GM12878 (cell line): Measurements from ENCODE around the gene FBLN5. TPM values are rescaled to one million over a fixed set of nuclear protein-coding genes. Genes with fewer than 3 reads are reported as not detected.
A peak's percentile ranks its signal among the peaks of the same experiment; 100 is the strongest.

Experiments used
- ATAC-seq: fragments of 200-7000 bp; cut with Tn5 transposase; 3 replicates; pipeline ENCODE4 v1.9.1; 2020; ENCODE audit warnings: mild to moderate bottlenecking, moderate library complexity
- BruUV-seq: library from RNA; stranded (reverse); fragments of 400-500 nt; replicated peaks from 2 replicates; lab custom pipeline; 2021; lab: Mats Ljungman, UMichigan
- CTCF ChIA-PET: fragments of 300-600 bp; sonication (Branson Sonifier 250); formaldehyde crosslinking; extraction: SDS; loops from one replicate; lab custom pipeline; 2021; ENCODE audit warnings: inconsistent platforms; lab: Yijun Ruan, JAX
- POLR2A ChIA-PET: fragments of 350-600 bp; formaldehyde crosslinking; extraction: SDS; loops from one replicate; lab custom pipeline; 2021; ENCODE audit warnings: inconsistent platforms; lab: Charles Lee
- RAD21 ChIA-PET: fragments of 300-600 bp; sonication (Branson Sonifier 250); formaldehyde crosslinking; loops from one replicate; lab custom pipeline; 2023; ENCODE audit warnings: antibody characterized with exemption; ENCODE audit not compliant: unreplicated experiment; lab: Charles Lee
- SMC1A ChIA-PET: fragments of 300-600 bp; sonication (Branson Sonifier 250); formaldehyde crosslinking; loops from one replicate; lab custom pipeline; 2023; ENCODE audit not compliant: unreplicated experiment, uncharacterized antibody; lab: Charles Lee
- DNase-seq: peaks from one replicate; pipeline ENCODE4 v3.0.0-alpha.2; 2011; ENCODE audit warnings: low read depth, low spot score
- FAIRE-seq: peaks from 3 replicates; lab custom pipeline; 2011; peaks lifted over from hg19 to GRCh38; lab: Jason Lieb, UNC
- H2AFZ ChIP-seq: 2 replicates; pipeline ENCODE4 v1.6.0; 2011; ENCODE audit warnings: low read depth, low read length, control low read depth; ENCODE audit not compliant: control insufficient read depth
- H3K27ac ChIP-seq: 2 replicates; pipeline ENCODE4 v1.5.1; 2011; ENCODE audit warnings: control low read depth; ENCODE audit not compliant: control insufficient read depth, insufficient read depth
- H3K27me3 ChIP-seq, 2 experiments: replicated peaks in 1 of 2; 2 replicates each; pipeline versions ENCODE4 v1.6.0 to v1.6.1; 2011; ENCODE audit warnings: low read length in 1 of 2; ENCODE audit not compliant: control insufficient read depth in 2 of 2, insufficient read depth in 2 of 2
- H3K36me3 ChIP-seq, 2 experiments: 2 replicates each; pipeline ENCODE4 v1.5.1; 2011; ENCODE audit warnings: low read length in 1 of 2; ENCODE audit not compliant: control insufficient read depth in 2 of 2, insufficient read depth in 2 of 2
- H3K4me1 ChIP-seq: 2 replicates; pipeline ENCODE4 v1.6.1; 2011; ENCODE audit warnings: mild to moderate bottlenecking, low read length, moderate library complexity, mixed read lengths; ENCODE audit not compliant: control insufficient read depth, insufficient read depth
- H3K4me2 ChIP-seq: 2 replicates; pipeline ENCODE4 v1.6.0; 2011; ENCODE audit warnings: control low read depth; ENCODE audit not compliant: control insufficient read depth, insufficient read depth
- H3K4me3 ChIP-seq: fragments of 200-600 bp; sonication (generic); 2 replicates; pipeline ENCODE4 v1.5.1; 2016
- H3K79me2 ChIP-seq: 2 replicates; pipeline ENCODE4 v1.6.0; 2011; ENCODE audit warnings: low read length; ENCODE audit not compliant: control insufficient read depth, insufficient read depth
- H3K9ac ChIP-seq: 2 replicates; pipeline ENCODE4 v1.8.0; 2011; ENCODE audit warnings: low read length, control low read depth, mixed read lengths; ENCODE audit not compliant: control insufficient read depth, insufficient read depth
- H3K9me3 ChIP-seq: replicated peaks from 3 replicates; pipeline ENCODE4 v1.5.1; 2011; ENCODE audit warnings: mild to moderate bottlenecking, low read length; ENCODE audit not compliant: control insufficient read depth, insufficient read depth
- H4K20me1 ChIP-seq: 2 replicates; pipeline ENCODE4 v1.6.0; 2011; ENCODE audit not compliant: control insufficient read depth, insufficient read depth
- CTCF ChIP-seq, 3 experiments: IDR thresholded peaks in 2 of 3; conservative IDR thresholded peaks in 1 of 3; 2 replicates each; pipeline ENCODE4 v1.5.1; 2011; ENCODE audit warnings: low read depth in 3 of 3, low read length in 3 of 3, mild to moderate bottlenecking in 3 of 3, control low read depth in 2 of 3, moderate library complexity in 2 of 3, inconsistent platforms in 1 of 3, mixed read lengths in 1 of 3; ENCODE audit not compliant: control insufficient read depth in 2 of 3, insufficient read depth in 1 of 3; ENCODE audit errors: extremely low read depth in 1 of 3
- E2F8 ChIP-seq: fragments of 450-650 bp; IDR thresholded peaks from 2 replicates; pipeline ENCODE4 v1.6.1; 2018; ENCODE audit warnings: mild to moderate bottlenecking, low read depth, moderate library complexity; ENCODE audit not compliant: partially characterized antibody
- MYC ChIP-seq: IDR thresholded peaks from 2 replicates; pipeline ENCODE4 v1.6.1; 2011; ENCODE audit warnings: mild to moderate bottlenecking, low read length, moderate library complexity, inconsistent platforms; ENCODE audit not compliant: insufficient read depth, insufficient replicate concordance, insufficient read length, severe bottlenecking
- NFXL1 ChIP-seq: fragments of 450-650 bp; IDR thresholded peaks from 2 replicates; pipeline ENCODE4 v1.6.1; 2017; ENCODE audit warnings: antibody characterized with exemption, mild to moderate bottlenecking, borderline replicate concordance
- RAD21 ChIP-seq: IDR thresholded peaks from 2 replicates; pipeline ENCODE4 v1.6.1; 2011; ENCODE audit warnings: mild to moderate bottlenecking, low read depth, low read length, moderate library complexity; ENCODE audit not compliant: insufficient read depth
- SMC3 ChIP-seq: IDR thresholded peaks from 2 replicates; pipeline ENCODE4 v1.6.1; 2011; ENCODE audit warnings: low read length, improper control_type of control experiment, borderline replicate concordance
- SPI1 ChIP-seq: IDR thresholded peaks from 2 replicates; pipeline ENCODE4 v1.6.1; 2011; ENCODE audit warnings: low read depth, mild to moderate bottlenecking, low read length, moderate library complexity, borderline replicate concordance; ENCODE audit not compliant: insufficient read depth
- YY1 ChIP-seq: IDR thresholded peaks from 2 replicates; pipeline ENCODE4 v1.6.1; 2011; ENCODE audit warnings: low read depth, mild to moderate bottlenecking, low read length
- ZNF384 ChIP-seq: IDR thresholded peaks from 2 replicates; pipeline ENCODE4 v1.6.1; 2012; ENCODE audit warnings: low read depth, mild to moderate bottlenecking, low read length, improper control_type of control experiment, borderline replicate concordance
- ZNF687 ChIP-seq: fragments of 450-650 bp; IDR thresholded peaks from 2 replicates; pipeline ENCODE4 v1.6.1; 2017; ENCODE audit warnings: mild to moderate bottlenecking, moderate library complexity
- WGBS: methylation state at CpG from one replicate; pipeline ENCODE4 v1.1.6; 2016; ENCODE audit warnings: low lambda C conversion rate; ENCODE audit not compliant: insufficient replicate concordance, insufficient coverage; ENCODE audit errors: missing lambda C conversion rate; 5-methylcytosine and 5-hydroxymethylcytosine counted together
- in situ Hi-C: fragments of 300-500 bp; cut with MboI; formaldehyde crosslinking; loops from 9 replicates; pipeline ENCODE4 v1.14.3; 2018; ENCODE audit warnings: mixed read lengths
- intact Hi-C: fragments of 100-400 bp; cut with micrococcal nuclease; formaldehyde crosslinking; loops from one replicate; pipeline ENCODE4 v1.14.2; 2022; ENCODE audit not compliant: unreplicated experiment
- polyA plus RNA-seq, 11 experiments: library from polyadenylated mRNA; depleted of rRNA in 4 of 11; unstranded in 6 of 11; stranded (reverse) in 5 of 11; fragments of >200 nt; fragmentation: Nextera tagmentation in 4 of 11; fragmentation: Illumina TruSeq in 1 of 11; extraction: Ambion mirVana in 4 of 11; extraction: Trizol in 1 of 11; gene quantifications; 1 replicate in 1 of 11; 2 replicates in 10 of 11; pipeline versions ENCODE4 v1.2.1 to v1.2.3, GENCODE V29; 2011 to 2016; ENCODE audit warnings: inconsistent platforms in 2 of 11, missing spikeins in 2 of 11, low read depth in 1 of 11
- total RNA-seq, 4 experiments: library from RNA; depleted of rRNA in 3 of 4; stranded (reverse); fragments of >200 nt in 3 of 4; fragmentation: Illumina TruSeq in 1 of 4; extraction: Trizol in 1 of 4; gene quantifications; 2 replicates each; pipeline versions ENCODE4 v1.2.1 to v1.2.3, GENCODE V29; 2013 to 2021

Gene FBLN5
- total and polyA plus RNA-seq, 10 of the 15 experiments (the other 5 are each of a cell fraction or from before 2014, with no cell fraction given): 0.03 to 0.64 (median 0.24) TPM

GRCh38 chr14:91911474-91912032 is 35.9 kb downstream of the FBLN5 start:
- in situ Hi-C loops: no loop called here
- H3K27me3 ChIP-seq: no peaks in the 10 kb centered on the region
- 4% methylated on average over 9 of the region's 9 CpGs for WGBS
- ChIA-PET SMC1A (interaction anchor here (0.6 to 1.7 kb wide), 5 partner anchors 20 to 415 kb away, joined by 3 to 9 read pairs (median 5); no protein-coding TSS in a partner anchor), POLR2A (interaction anchor here (0.6 kb wide), 1 partner anchor 990 kb away, joined by 3 read pairs; no protein-coding TSS in a partner anchor), RAD21 (interaction anchor here (0.6 to 1.2 kb wide), 5 partner anchors 29 to 300 kb away, joined by 3 to 5 read pairs (median 3); no protein-coding TSS in a partner anchor), CTCF (interaction anchor here (0.6 to 2.2 kb wide), 11 partner anchors 16 to 262 kb away, joined by 3 to 7 read pairs (median 4); no protein-coding TSS in a partner anchor)
- intact Hi-C loops: loop anchor here (1.0 kb wide), 1 partner anchor 261 kb away; no protein-coding TSS in a partner anchor
- FAIRE-seq (peak; percentile 84), ATAC-seq (peak; percentile 78), DNase-seq (peak; percentile 13)
- no peak overlapping the region for H3K4me3 ChIP-seq
- H3K9ac ChIP-seq: no peak overlapping the region
- H3K9me3 ChIP-seq: no peaks in the 10 kb centered on the region; the same call in 2 of the 3 replicates
- peaks cover 8% of the 10 kb centered on the region for H3K4me1 ChIP-seq
- H3K27ac ChIP-seq: no peak overlapping the region; the same call in 1 of the 2 replicates
- H3K79me2 ChIP-seq: no peaks in the 10 kb centered on the region
- TF ChIP-seq SPI1 (peak; percentile 85), ZNF687 (no peak), ZNF384 (peak; percentile 71), YY1 (0 out of 2 replicates have a peak, but pooled peaks have one; percentile 41), NFXL1 (no peak), CTCF (IDR thresholded peaks at IDR 0.05 in 2 of 3, conservative IDR thresholded peaks at IDR 0.05 in 1 of 3; ENCODE audit: control insufficient read depth in 2 of 3, extremely low read depth in 1 of 3, insufficient read depth in 1 of 3, low read depth in 3 of 3, low read length in 3 of 3) (peak; percentile 36 to 52 (median 39); a peak in 5 of 6 replicates), MYC (no peak), SMC3 (peak; percentile 44; the same call in 1 of the 2 replicates), RAD21 (peak; percentile 68), E2F8 (no peak)
- no peaks in the 10 kb centered on the region for H3K36me3 ChIP-seq
- peak overlapping the region; percentile 75 for H2AFZ ChIP-seq
- no peak overlapping the region; the same call in 1 of the 2 replicates for H3K4me2 ChIP-seq
- H4K20me1 ChIP-seq: no peaks in the 10 kb centered on the region
- no TSS peak for BruUV-seq
